GM12801 (cell line): Measurements from ENCODE around the gene CCDC93.

Experiments
- TF ChIP-seq, protein P1 (sequence below): IDR thresholded peaks from one replicate; pipeline ENCODE4 v1.5.1; 2011; ENCODE audit warnings: control low read depth; ENCODE audit not compliant: insufficient read length; ENCODE audit errors: extremely low read depth

Gene CCDC93

DNA sequence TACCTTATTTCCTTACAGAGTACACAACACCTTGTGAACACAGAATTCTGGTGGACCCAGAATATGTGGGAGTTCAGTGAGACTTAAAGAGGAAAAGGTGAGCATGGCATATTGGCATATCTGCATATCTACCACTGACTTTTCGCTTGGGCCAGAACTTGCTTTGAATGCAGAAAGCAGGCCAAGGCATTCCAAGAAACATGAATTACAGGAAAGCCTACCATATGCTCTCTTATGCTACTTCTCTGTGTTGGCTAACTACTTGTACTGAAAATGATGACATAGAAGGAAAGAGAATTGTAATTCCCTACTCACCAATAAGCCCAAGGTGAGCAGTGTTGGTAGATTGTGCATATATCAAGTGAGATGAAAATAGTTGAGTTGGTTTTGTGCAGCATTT, 31.4 kb upstream of the CCDC93 start:
- TF ChIP-seq, protein P1, sequence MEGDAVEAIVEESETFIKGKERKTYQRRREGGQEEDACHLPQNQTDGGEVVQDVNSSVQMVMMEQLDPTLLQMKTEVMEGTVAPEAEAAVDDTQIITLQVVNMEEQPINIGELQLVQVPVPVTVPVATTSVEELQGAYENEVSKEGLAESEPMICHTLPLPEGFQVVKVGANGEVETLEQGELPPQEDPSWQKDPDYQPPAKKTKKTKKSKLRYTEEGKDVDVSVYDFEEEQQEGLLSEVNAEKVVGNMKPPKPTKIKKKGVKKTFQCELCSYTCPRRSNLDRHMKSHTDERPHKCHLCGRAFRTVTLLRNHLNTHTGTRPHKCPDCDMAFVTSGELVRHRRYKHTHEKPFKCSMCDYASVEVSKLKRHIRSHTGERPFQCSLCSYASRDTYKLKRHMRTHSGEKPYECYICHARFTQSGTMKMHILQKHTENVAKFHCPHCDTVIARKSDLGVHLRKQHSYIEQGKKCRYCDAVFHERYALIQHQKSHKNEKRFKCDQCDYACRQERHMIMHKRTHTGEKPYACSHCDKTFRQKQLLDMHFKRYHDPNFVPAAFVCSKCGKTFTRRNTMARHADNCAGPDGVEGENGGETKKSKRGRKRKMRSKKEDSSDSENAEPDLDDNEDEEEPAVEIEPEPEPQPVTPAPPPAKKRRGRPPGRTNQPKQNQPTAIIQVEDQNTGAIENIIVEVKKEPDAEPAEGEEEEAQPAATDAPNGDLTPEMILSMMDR, result no peak

DNA sequence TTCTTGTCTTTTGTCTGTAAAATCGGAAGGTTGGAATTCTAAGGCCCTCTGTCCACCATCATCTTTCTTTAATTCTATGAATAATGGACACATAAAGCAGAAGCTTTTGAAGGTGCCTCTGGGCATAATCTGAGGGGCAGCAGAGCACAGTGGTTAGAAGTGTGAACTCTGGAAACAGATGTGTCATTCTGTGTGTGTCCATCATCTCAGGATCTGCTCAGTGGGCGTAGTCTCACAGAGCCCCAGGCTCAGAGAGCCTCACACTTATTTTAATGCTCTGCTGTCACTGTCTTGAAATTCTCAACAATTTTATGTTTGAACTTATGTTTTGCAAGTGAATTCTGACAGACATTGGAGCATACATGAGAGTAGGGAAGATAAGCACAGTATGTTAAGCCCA, 31.0 kb upstream of the CCDC93 start:
- TF ChIP-seq, protein P1, result no peak

DNA sequence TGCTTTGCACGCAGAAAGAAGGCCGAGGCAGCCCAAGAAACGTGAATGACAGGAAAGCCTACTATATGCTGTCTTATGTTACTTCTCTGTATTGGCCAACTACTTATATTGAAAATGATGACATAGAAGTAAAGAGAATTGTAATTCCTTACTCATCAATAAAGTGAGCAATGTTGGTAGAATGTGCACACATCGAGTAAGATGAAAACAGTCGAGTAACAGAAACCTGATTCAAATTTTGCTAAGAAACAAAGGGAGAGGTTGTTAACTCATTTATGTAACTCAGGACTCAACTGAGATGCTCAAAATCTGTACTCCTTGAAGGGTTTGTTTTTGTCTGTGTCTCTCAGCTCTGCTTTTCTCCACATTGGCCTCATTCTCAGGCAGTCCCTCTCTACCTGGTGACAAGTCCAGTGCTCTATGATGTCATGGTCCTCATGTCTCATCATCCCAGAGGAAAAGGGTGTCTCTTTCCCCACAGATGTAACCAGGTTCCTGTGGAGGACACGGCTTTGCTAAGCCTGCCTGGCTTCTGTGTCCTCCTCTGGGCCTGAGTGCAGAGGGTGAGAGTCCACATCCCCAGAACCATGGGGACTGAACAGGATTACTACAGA, 30.3 kb upstream of the CCDC93 start:
- TF ChIP-seq, protein P1, result no peak

DNA sequence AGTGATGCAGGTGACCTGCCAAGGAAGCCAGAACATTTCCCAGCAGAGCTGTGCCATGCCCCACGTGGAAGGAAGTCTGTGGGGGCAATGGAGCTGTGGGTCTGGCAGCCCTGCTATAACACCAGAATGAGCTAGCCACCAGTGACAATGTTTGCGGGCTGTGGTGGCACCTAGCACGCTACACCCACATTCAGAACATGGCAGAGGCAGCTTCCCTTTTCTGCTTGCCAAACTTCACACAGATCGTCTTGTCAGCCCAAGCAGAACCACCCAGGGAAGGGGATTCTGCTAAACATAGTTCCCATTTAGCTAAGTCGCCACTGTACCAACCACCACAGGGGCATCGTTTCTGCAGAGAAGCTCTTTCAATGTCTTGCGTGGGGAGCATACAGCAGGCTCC, 27.0 kb upstream of the CCDC93 start:
- TF ChIP-seq, protein P1, result no peak

DNA sequence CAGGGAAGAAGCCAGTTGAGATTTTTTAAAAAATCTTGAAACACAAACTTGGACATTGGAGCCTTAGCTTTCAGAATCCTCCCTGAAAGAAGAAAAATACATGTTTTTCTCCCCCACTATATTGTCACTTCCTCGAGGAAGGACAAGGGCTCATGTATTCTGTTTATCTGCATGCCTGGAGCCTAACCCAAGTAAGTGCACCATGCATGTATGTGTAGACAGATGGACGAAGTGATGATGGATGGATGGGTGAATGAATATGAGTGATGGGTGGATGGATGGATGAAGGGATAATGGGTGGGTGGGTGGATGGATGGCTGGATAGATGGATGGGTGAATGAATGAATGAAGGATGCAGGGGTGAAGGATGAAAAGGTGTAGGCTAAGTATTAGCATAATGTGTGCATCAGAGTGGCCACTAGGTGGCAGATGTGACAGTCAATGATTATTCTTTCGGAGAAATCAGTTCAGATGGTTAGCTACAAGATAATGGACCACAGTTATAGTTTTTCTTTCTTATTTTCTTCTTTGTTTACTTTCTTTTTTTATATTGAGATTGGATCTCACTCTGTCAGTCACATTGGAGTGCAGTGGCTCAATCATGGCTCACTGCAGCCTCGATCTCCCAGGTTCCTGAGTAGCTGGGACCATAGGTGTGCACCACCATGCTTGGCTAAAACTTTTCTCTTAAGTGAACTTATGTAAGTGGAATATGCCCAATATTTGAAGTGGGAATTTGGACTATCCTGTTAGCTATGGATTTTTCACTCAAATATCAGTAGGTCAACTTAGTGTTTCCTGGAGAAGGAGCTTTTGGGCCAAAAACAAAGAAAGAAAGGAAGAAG, 18.5 kb upstream of the CCDC93 start:
- TF ChIP-seq, protein P1, result peak; percentile 89

DNA sequence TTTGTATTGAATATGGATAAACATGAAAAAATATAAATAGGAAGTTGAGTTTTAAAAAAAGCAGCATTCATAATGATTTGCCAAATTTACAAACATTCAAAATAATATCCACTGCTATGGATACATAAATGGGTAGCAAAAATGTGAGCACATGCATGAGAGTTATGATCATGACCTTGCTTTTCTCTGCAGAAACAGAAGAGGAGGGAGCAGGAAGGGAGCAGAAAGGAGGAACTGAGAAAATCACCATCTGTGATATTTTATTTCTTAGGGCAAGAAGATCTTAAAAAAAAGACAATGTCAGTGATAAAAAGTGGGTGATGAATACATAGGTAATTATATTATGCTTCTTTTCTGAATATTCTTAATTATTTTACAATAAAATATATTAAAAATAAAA, 17.7 kb upstream of the CCDC93 start:
- TF ChIP-seq, protein P1, result no peak

DNA sequence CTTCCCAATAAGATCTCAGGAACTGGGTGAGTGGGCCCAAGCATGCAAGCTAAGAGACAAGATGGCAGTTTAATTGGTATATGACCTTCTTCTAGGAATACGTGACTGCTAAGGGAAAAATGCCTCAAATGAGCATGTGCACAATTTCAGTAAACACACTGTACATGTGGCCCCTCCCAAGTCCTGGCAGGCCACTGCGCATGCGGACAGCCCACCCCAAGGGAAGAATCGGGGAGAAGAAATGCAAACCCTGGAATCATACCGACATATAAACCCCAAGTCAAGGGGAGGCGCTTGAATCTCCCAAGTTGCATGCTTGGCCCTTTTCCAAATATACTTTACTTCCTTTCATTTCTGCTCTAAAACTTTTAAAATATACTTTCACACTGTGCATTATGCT, 15.2 kb upstream of the CCDC93 start:
- TF ChIP-seq, protein P1, result no peak
